ENCODE results near the gene CCDC81. TPM values are rescaled to one million over a fixed set of nuclear protein-coding genes. Genes with fewer than 3 reads are reported as not detected.

Gene CCDC81
- total RNA-seq, 1 experiment from 2014 or later: 1.1 TPM

DNA sequence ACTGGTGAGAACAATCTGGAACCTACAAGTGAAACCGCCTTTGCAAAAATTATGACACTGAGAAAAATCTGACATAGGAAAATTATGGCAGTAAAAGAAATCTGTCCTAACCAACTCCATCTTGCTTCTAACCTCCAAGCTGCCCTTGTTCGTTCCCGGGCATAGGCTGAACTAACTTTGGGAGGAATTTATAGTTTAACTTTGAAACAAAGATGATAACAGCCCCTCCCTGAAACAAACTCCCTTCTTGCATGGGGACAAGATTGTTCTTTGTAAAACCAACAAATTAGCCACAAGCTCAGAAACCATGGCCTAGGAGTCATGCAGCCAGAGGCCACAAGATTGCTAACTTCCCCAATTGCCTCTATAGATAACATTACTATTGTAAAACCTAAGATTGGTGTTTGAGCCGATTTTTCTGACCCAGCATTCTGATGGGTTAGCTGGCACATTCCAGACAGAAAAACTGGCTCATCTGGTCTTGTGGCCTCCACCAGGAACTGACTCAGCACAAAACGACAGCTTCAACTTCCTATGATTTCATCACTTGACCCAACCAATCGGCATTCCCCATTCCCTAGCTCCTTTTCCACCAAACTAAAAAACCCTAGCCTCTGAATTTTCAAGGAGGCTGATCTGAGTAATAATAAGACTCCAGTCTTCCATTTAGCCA, 3.6 kb upstream of the CCDC81 start:
- DNase-seq (ENCODE audit: low spot score): peak; percentile 27
- no TSS peak for BruUV-seq (replicated peaks)
- CTCF ChIA-PET: no interaction called here
- Histone ChIP-seq H3K36me3 (ENCODE audit: insufficient read depth, low read length, poor library complexity, severe bottlenecking) (no peaks in the 10 kb centered on the region), H3K27me3 (replicated peaks; ENCODE audit: insufficient read depth, low read depth, low read length, poor library complexity) (no peaks in the 10 kb centered on the region), H3K27ac (ENCODE audit: low read depth, low read length, poor library complexity, severe bottlenecking) (no peak overlapping the region), H3K9me3 (ENCODE audit: low read depth, low read length, poor library complexity, severe bottlenecking) (no peaks in the 10 kb centered on the region), H3K4me3 (ENCODE audit: low read depth, low read length, poor library complexity, severe bottlenecking) (no peak overlapping the region), H3K4me1 (ENCODE audit: insufficient read depth, low read length, poor library complexity, severe bottlenecking) (no peaks in the 10 kb centered on the region)
- POLR2A ChIA-PET (ENCODE audit: low non-redundant PET): no interaction called here
- intact Hi-C loops (cut with micrococcal nuclease; ENCODE audit: unreplicated experiment): no loop called here
- TF ChIP-seq EZH2 (IDR thresholded peaks at IDR 0.05; ENCODE audit: borderline replicate concordance, low read depth, low read length, poor library complexity, severe bottlenecking): no peak
- TF ChIP-seq, protein P1, sequence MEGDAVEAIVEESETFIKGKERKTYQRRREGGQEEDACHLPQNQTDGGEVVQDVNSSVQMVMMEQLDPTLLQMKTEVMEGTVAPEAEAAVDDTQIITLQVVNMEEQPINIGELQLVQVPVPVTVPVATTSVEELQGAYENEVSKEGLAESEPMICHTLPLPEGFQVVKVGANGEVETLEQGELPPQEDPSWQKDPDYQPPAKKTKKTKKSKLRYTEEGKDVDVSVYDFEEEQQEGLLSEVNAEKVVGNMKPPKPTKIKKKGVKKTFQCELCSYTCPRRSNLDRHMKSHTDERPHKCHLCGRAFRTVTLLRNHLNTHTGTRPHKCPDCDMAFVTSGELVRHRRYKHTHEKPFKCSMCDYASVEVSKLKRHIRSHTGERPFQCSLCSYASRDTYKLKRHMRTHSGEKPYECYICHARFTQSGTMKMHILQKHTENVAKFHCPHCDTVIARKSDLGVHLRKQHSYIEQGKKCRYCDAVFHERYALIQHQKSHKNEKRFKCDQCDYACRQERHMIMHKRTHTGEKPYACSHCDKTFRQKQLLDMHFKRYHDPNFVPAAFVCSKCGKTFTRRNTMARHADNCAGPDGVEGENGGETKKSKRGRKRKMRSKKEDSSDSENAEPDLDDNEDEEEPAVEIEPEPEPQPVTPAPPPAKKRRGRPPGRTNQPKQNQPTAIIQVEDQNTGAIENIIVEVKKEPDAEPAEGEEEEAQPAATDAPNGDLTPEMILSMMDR (conservative IDR thresholded peaks at IDR 0.05; ENCODE audit: low read depth, low read length): no peak

DNA sequence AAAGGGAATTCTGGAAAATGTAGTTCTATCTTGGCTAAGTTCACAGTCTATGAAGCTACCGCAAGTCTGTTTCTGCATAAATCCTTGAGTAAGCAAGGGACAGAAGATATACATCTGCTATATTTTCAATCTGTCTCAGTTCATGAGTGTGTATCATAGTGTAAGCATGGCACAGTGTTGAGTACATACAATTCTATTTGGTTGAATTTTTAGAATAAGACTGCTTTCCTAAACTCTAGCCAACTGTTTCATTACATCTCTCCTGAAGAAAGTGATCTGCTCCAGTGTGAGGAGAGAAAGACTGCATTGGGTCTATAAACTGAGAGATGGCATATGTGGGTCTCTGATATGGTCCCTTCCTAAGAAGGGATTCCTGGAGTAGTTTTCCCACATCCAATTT, 2.6 kb upstream of the CCDC81 start:
- Histone ChIP-seq H3K27me3 (replicated peaks; ENCODE audit: insufficient read depth, low read depth, low read length, poor library complexity) (no peaks in the 10 kb centered on the region), H3K27ac (ENCODE audit: low read depth, low read length, poor library complexity, severe bottlenecking) (no peak overlapping the region), H3K9me3 (ENCODE audit: low read depth, low read length, poor library complexity, severe bottlenecking) (no peaks in the 10 kb centered on the region), H3K4me3 (ENCODE audit: low read depth, low read length, poor library complexity, severe bottlenecking) (no peak overlapping the region), H3K36me3 (ENCODE audit: insufficient read depth, low read length, poor library complexity, severe bottlenecking) (no peaks in the 10 kb centered on the region), H3K4me1 (ENCODE audit: insufficient read depth, low read length, poor library complexity, severe bottlenecking) (no peaks in the 10 kb centered on the region)
- TF ChIP-seq, protein P1 (conservative IDR thresholded peaks at IDR 0.05; ENCODE audit: low read depth, low read length): no peak
- ChIA-PET POLR2A (ENCODE audit: low non-redundant PET) (no interaction called here), CTCF (no interaction called here)
- BruUV-seq (replicated peaks): no TSS peak
- intact Hi-C loops (cut with micrococcal nuclease; ENCODE audit: unreplicated experiment): no loop called here
- no peak for DNase-seq (ENCODE audit: low spot score)

- Histone ChIP-seq H3K9me3 (ENCODE audit: low read depth, low read length, poor library complexity, severe bottlenecking) (no peaks in the 10 kb centered on the region), H3K27me3 (replicated peaks; ENCODE audit: insufficient read depth, low read depth, low read length, poor library complexity) (no peaks in the 10 kb centered on the region), H3K36me3 (ENCODE audit: insufficient read depth, low read length, poor library complexity, severe bottlenecking) (no peaks in the 10 kb centered on the region), H3K4me3 (ENCODE audit: low read depth, low read length, poor library complexity, severe bottlenecking) (no peak overlapping the region), H3K4me1 (ENCODE audit: insufficient read depth, low read length, poor library complexity, severe bottlenecking) (no peaks in the 10 kb centered on the region), H3K27ac (ENCODE audit: low read depth, low read length, poor library complexity, severe bottlenecking) (no peak overlapping the region)
- intact Hi-C loops (cut with micrococcal nuclease; ENCODE audit: unreplicated experiment): no loop called here
- POLR2A ChIA-PET (ENCODE audit: low non-redundant PET): no interaction called here
- CTCF ChIA-PET: no interaction called here
- no peak for DNase-seq (ENCODE audit: low spot score)
- BruUV-seq (replicated peaks): no TSS peak
- no peak for TF ChIP-seq EZH2 (IDR thresholded peaks at IDR 0.05; ENCODE audit: borderline replicate concordance, low read depth, low read length, poor library complexity, severe bottlenecking)
- TF ChIP-seq, protein P1 (conservative IDR thresholded peaks at IDR 0.05; ENCODE audit: low read depth, low read length): no peak
Observed at GRCh38 chr11:86372586-86372985, 2.1 kb upstream of the CCDC81 start.
